Activated CD8-positive, alpha-beta T cell treated with anti-CD3 and anti-CD28 coated beads for 36 hours (primary cell): ENCODE measurements around the gene SMAD4. TPM values are rescaled to one million over a fixed set of nuclear protein-coding genes. Genes with fewer than 3 reads are reported as not detected.

Experiments used
- total RNA-seq, 2 experiments: library from RNA; stranded (reverse); gene quantifications; one replicate each; pipeline ENCODE4 v1.2.3, GENCODE V29; 2021

The SMAD4 gene
- total RNA-seq, 2 experiments from 2014 or later: 68.1 to 71.2 TPM

Other genes with a start within 250 kb of the SMAD4 start
- gene MRO, start 210.2 kb upstream of the SMAD4 start, total RNA-seq: not detected
- gene ME2, start 151.1 kb upstream of the SMAD4 start, total RNA-seq: 100 to 1,000 TPM; 138 to 141 TPM
- gene ELAC1, start 62.2 kb upstream of the SMAD4 start, total RNA-seq: 1 to 10 TPM; 5.1 to 5.4 TPM
- 10 to 100 TPM; 51.5 to 52.6 TPM for gene MEX3C, start 167.5 kb downstream of the SMAD4 start, total RNA-seq